ENCODE measurements around the gene ARIH1. TPM values are rescaled to one million over a fixed set of nuclear protein-coding genes. Genes with fewer than 3 reads are reported as not detected.

Gene ARIH1
- total RNA-seq, 4 donors from 2014 or later: 30.6 to 58.6 (median 45.1) TPM

- Histone ChIP-seq H3K4me1 (no peaks in the 10 kb centered on the region), H3K27ac (no peak overlapping the region), H3K9me3 (no peaks in the 10 kb centered on the region), H3K4me3 (no peak overlapping the region), H3K27me3 (no peaks in the 10 kb centered on the region), H3K36me3 (no peaks in the 10 kb centered on the region)
- no peak for DNase-seq (ENCODE audit: low spot score in 2 of 2)
- TF ChIP-seq CTCF (IDR thresholded peaks at IDR 0.05) (no peak), EP300 (IDR thresholded peaks at IDR 0.05) (no peak), POLR2A (IDR thresholded peaks at IDR 0.05) (no peak)
- 84 to 91% methylated on average over 6 of the region's 6 CpGs for WGBS, 2 donors
Measured at GRCh38 chr15:72450805-72451204, 23.3 kb upstream of the ARIH1 start.

- Histone ChIP-seq H3K27me3 (no peaks in the 10 kb centered on the region), H3K27ac (no peak overlapping the region), H3K4me3 (no peak overlapping the region), H3K36me3 (no peaks in the 10 kb centered on the region), H3K4me1 (no peaks in the 10 kb centered on the region), H3K9me3 (no peaks in the 10 kb centered on the region)
- no peak for TF ChIP-seq EP300 (IDR thresholded peaks at IDR 0.05)
- no peak for TF ChIP-seq CTCF (IDR thresholded peaks at IDR 0.05)
- TF ChIP-seq POLR2A (IDR thresholded peaks at IDR 0.05): no peak
- WGBS, 2 donors: 82 to 84% methylated on average over 9 of the region's 9 CpGs
- DNase-seq (ENCODE audit: low spot score in 2 of 2): no peak
Measured at GRCh38 chr15:72451224-72451623, 22.9 kb upstream of the ARIH1 start.

DNA sequence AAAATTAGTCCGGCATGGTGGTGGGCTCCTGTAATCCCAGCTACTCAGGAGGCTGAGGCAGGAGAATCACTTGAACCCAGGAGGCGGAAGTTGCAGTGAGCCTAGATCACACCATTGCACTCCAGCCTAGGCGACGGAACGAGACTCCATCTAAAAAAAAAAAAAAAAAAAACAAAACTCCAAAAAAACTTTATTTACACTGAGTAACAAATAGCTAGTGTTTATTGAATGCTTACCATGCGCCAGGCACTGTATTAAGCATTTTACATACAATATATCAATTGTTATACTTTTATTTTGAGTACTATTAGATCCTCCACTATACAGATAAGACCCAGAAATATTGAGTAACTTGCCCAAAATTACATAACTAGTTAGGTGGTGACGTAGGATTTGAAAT, 17.4 kb upstream of the ARIH1 start:
- no peaks in the 10 kb centered on the region for H3K9me3 ChIP-seq
- no peaks in the 10 kb centered on the region for H3K27me3 ChIP-seq
- no peaks in the 10 kb centered on the region for H3K36me3 ChIP-seq
- 87 to 88% methylated on average over 7 of the region's 7 CpGs for WGBS, 2 donors
- no peak overlapping the region for H3K4me3 ChIP-seq
- no peak for TF ChIP-seq EP300 (IDR thresholded peaks at IDR 0.05)
- no peak for TF ChIP-seq CTCF (IDR thresholded peaks at IDR 0.05)
- TF ChIP-seq POLR2A (IDR thresholded peaks at IDR 0.05): no peak
- DNase-seq (ENCODE audit: low spot score in 2 of 2): no peak
- H3K4me1 ChIP-seq: peaks cover 0 to 8% (median 0%) of the 10 kb centered on the region in 4 donors
- no peak overlapping the region for H3K27ac ChIP-seq

- Histone ChIP-seq H3K9me3 (no peaks in the 10 kb centered on the region), H3K27me3 (no peaks in the 10 kb centered on the region), H3K4me3 (no peak overlapping the region), H3K36me3 (no peaks in the 10 kb centered on the region), H3K27ac (no peak overlapping the region), H3K4me1 (peaks cover 0 to 12% (median 0%) of the 10 kb centered on the region in 4 donors)
- no peak for DNase-seq (ENCODE audit: low spot score in 2 of 2)
- 92% methylated on average over 3 of the region's 3 CpGs for WGBS, 2 donors
- TF ChIP-seq EP300 (IDR thresholded peaks at IDR 0.05) (no peak), POLR2A (IDR thresholded peaks at IDR 0.05) (no peak), CTCF (IDR thresholded peaks at IDR 0.05) (no peak)
Measured at GRCh38 chr15:72460402-72460801, 13.7 kb upstream of the ARIH1 start.

DNA sequence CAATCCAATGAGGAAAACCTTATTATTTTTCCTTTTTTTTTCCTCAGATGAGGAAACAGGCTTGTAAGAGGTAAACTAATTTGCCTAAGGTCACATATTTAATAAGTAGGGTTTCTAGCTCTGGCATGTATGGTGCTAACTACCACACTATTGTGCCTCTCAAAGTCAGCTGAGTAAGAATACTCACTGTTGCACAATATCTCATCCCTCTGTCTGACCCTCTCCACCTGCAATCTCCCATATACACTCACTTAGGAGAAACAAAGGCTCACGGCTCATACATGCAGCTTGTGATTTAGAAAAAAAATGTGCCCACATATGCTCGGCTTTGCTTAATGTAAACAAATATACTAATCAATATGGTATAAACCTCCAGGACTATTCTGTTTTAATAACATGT, 10.4 kb upstream of the ARIH1 start:
- peaks cover 0 to 12% (median 0%) of the 10 kb centered on the region in 4 donors for H3K4me1 ChIP-seq
- 89 to 94% methylated on average over 2 of the region's 2 CpGs for WGBS, 2 donors
- H3K27ac ChIP-seq: no peak overlapping the region
- no peaks in the 10 kb centered on the region for H3K9me3 ChIP-seq
- H3K27me3 ChIP-seq: no peaks in the 10 kb centered on the region
- H3K4me3 ChIP-seq: peak overlapping the region in 1 of 4 donors; percentile 14
- DNase-seq (ENCODE audit: low spot score in 2 of 2): no peak
- H3K36me3 ChIP-seq: no peaks in the 10 kb centered on the region
- TF ChIP-seq EP300 (IDR thresholded peaks at IDR 0.05) (no peak), POLR2A (IDR thresholded peaks at IDR 0.05) (no peak), CTCF (IDR thresholded peaks at IDR 0.05) (no peak)
